Effector memory CD8-positive, alpha-beta T cell (primary cell): Measurements from ENCODE around the gene DEPDC1.
"Not testable (repeated sequence)": the region's sequence is repeated elsewhere in the genome, so short reads cannot be mapped to it uniquely, and the experiment has no call there.

Source experiments
- ATAC-seq: fragments of 150-1000 bp; cut with Tn5 transposase; replicated peaks from 2 replicates; pipeline ENCODE4 v1.10.0; 2021; ENCODE audit warnings: mild to moderate bottlenecking, moderate library complexity
- DNase-seq, 3 experiments: peaks; one replicate each; pipeline ENCODE4 v3.0.0; 2021
- H3K27ac Mint-ChIP-seq, 2 donors: one replicate each; pipeline ENCODE4 v1.8.0; 2022; ENCODE audit warnings: mild to moderate bottlenecking in 2 of 2, mixed read lengths in 2 of 2, moderate library complexity in 2 of 2
- H3K27me3 Mint-ChIP-seq, 2 donors: one replicate each; pipeline ENCODE4 v1.8.0; 2022; ENCODE audit warnings: mixed read lengths in 2 of 2
- H3K36me3 Mint-ChIP-seq: one replicate; pipeline ENCODE4 v1.8.0; 2022; ENCODE audit warnings: mild to moderate bottlenecking, moderate library complexity, mixed read lengths; ENCODE audit not compliant: insufficient read depth
- H3K4me1 Mint-ChIP-seq, 2 donors: one replicate each; pipeline ENCODE4 v1.8.0; 2022; ENCODE audit warnings: low read depth in 2 of 2, mixed read lengths in 2 of 2
- H3K4me3 Mint-ChIP-seq, 2 donors: one replicate each; pipeline ENCODE4 v1.8.0; 2022; ENCODE audit warnings: mild to moderate bottlenecking in 2 of 2, mixed read lengths in 2 of 2, moderate library complexity in 2 of 2
- H3K9me3 Mint-ChIP-seq, 2 donors: one replicate each; pipeline ENCODE4 v1.8.0; 2022; ENCODE audit warnings: mixed read lengths in 2 of 2

DEPDC1 gene

GRCh38 chr1:68495532-68495931 lies 1.4 kb downstream of the DEPDC1 start:
- peak overlapping the region in 1 of 2 donors; percentile 66 for H3K27ac Mint-ChIP-seq

GRCh38 chr1:68493193-68493592 lies 3.7 kb downstream of the DEPDC1 start:
- H3K4me3 Mint-ChIP-seq: no peak overlapping the region
- no peaks in the 10 kb centered on the region for H3K27me3 Mint-ChIP-seq
- no peak for ATAC-seq

More at GRCh38 chr1:68495532-68495931, 1.4 kb downstream of the DEPDC1 start:
- H3K9me3 Mint-ChIP-seq: no peaks in the 10 kb centered on the region
- no peak for ATAC-seq
- H3K4me1 Mint-ChIP-seq: peaks cover 30 to 31% of the 10 kb centered on the region in 2 donors
- peaks cover 0 to 8% of the 10 kb centered on the region in 2 donors for H3K27me3 Mint-ChIP-seq
- H3K36me3 Mint-ChIP-seq: no peaks in the 10 kb centered on the region
- DNase-seq: no peak
- H3K4me3 Mint-ChIP-seq: peak overlapping the region; percentile 82 to 87

GRCh38 chr1:68492255-68492654 lies 4.6 kb downstream of the DEPDC1 start:
- not testable (repeated sequence) for DNase-seq, H3K36me3 Mint-ChIP-seq, H3K27me3 Mint-ChIP-seq, H3K4me3 Mint-ChIP-seq, ATAC-seq, H3K27ac Mint-ChIP-seq, H3K9me3 Mint-ChIP-seq
- H3K4me1 Mint-ChIP-seq: peaks cover 7 to 17% of the 10 kb centered on the region in 2 donors

More at GRCh38 chr1:68493193-68493592, 3.7 kb downstream of the DEPDC1 start:
- Mint-ChIP-seq H3K4me1 (peaks cover 15 to 22% of the 10 kb centered on the region in 2 donors), H3K27ac (no peak overlapping the region), H3K9me3 (peaks cover 0 to 3% of the 10 kb centered on the region in 2 donors), H3K36me3 (no peaks in the 10 kb centered on the region)
- no peak for DNase-seq

- DNase-seq (no peak), ATAC-seq (no peak)
- Mint-ChIP-seq H3K36me3 (no peaks in the 10 kb centered on the region), H3K4me3 (no peak overlapping the region), H3K27ac (no peak overlapping the region), H3K27me3 (no peaks in the 10 kb centered on the region), H3K9me3 (peaks cover 0 to 3% of the 10 kb centered on the region in 2 donors), H3K4me1 (peaks cover 3% of the 10 kb centered on the region in 2 donors)
These were observed 6.7 kb downstream of the DEPDC1 start for GRCh38 chr1:68490046-68490651.

GRCh38 chr1:68485431-68486022 lies 11.4 kb downstream of the DEPDC1 start:
- H3K4me1 Mint-ChIP-seq: peaks cover 0 to 3% of the 10 kb centered on the region in 2 donors
- H3K9me3 Mint-ChIP-seq: peaks cover 0 to 3% of the 10 kb centered on the region in 2 donors
- H3K27me3 Mint-ChIP-seq: no peaks in the 10 kb centered on the region
- H3K4me3 Mint-ChIP-seq: no peak overlapping the region
- no peak overlapping the region for H3K27ac Mint-ChIP-seq
- no peak for ATAC-seq
- no peak for DNase-seq
- no peaks in the 10 kb centered on the region for H3K36me3 Mint-ChIP-seq

GRCh38 chr1:68484618-68485017 lies 12.3 kb downstream of the DEPDC1 start:
- Mint-ChIP-seq H3K9me3 (no peaks in the 10 kb centered on the region), H3K27ac (no peak overlapping the region), H3K36me3 (no peaks in the 10 kb centered on the region), H3K27me3 (no peaks in the 10 kb centered on the region), H3K4me3 (no peak overlapping the region), H3K4me1 (peaks cover 0 to 7% of the 10 kb centered on the region in 2 donors)
- ATAC-seq (no peak), DNase-seq (no peak)

GRCh38 chr1:68481041-68481440 lies 15.8 kb downstream of the DEPDC1 start:
- Mint-ChIP-seq H3K36me3 (no peaks in the 10 kb centered on the region), H3K4me1 (peaks cover 0 to 4% of the 10 kb centered on the region in 2 donors), H3K27me3 (no peaks in the 10 kb centered on the region), H3K9me3 (no peaks in the 10 kb centered on the region), H3K4me3 (no peak overlapping the region), H3K27ac (no peak overlapping the region)
- DNase-seq: no peak
- ATAC-seq: no peak

- Mint-ChIP-seq H3K27ac (no peak overlapping the region), H3K4me1 (peaks cover 0 to 4% of the 10 kb centered on the region in 2 donors), H3K27me3 (no peaks in the 10 kb centered on the region), H3K9me3 (no peaks in the 10 kb centered on the region), H3K4me3 (no peak overlapping the region), H3K36me3 (no peaks in the 10 kb centered on the region)
- no peak for ATAC-seq
- DNase-seq: no peak
These were observed 17.4 kb downstream of the DEPDC1 start for GRCh38 chr1:68479501-68479900.

GRCh38 chr1:68478662-68479061 lies 18.2 kb downstream of the DEPDC1 start:
- Mint-ChIP-seq H3K9me3 (no peaks in the 10 kb centered on the region), H3K4me1 (peaks cover 0 to 4% of the 10 kb centered on the region in 2 donors), H3K4me3 (no peak overlapping the region), H3K27ac (no peak overlapping the region), H3K36me3 (no peaks in the 10 kb centered on the region), H3K27me3 (no peaks in the 10 kb centered on the region)
- DNase-seq: no peak
- ATAC-seq: no peak

GRCh38 chr1:68476626-68477025 lies 20.3 kb downstream of the DEPDC1 start:
- not testable (repeated sequence) for H3K4me1 Mint-ChIP-seq, H3K27me3 Mint-ChIP-seq, DNase-seq, ATAC-seq, H3K4me3 Mint-ChIP-seq, H3K27ac Mint-ChIP-seq, H3K9me3 Mint-ChIP-seq, H3K36me3 Mint-ChIP-seq

GRCh38 chr1:68473060-68473459 lies 23.8 kb downstream of the DEPDC1 start:
- DNase-seq (no peak), ATAC-seq (no peak)
- Mint-ChIP-seq H3K9me3 (no peaks in the 10 kb centered on the region), H3K27ac (no peak overlapping the region), H3K4me3 (no peak overlapping the region), H3K27me3 (no peaks in the 10 kb centered on the region), H3K36me3 (no peaks in the 10 kb centered on the region), H3K4me1 (no peaks in the 10 kb centered on the region)

GRCh38 chr1:68470388-68470970 lies 26.4 kb downstream of the DEPDC1 start:
- no peak for DNase-seq

GRCh38 chr1:68464891-68465290 lies 32.0 kb downstream of the DEPDC1 start:
- H3K4me1 Mint-ChIP-seq: no peaks in the 10 kb centered on the region
- ATAC-seq (no peak), DNase-seq (no peak)
- peaks cover 3 to 11% of the 10 kb centered on the region in 2 donors for H3K9me3 Mint-ChIP-seq
- peaks cover 10 to 11% of the 10 kb centered on the region in 2 donors for H3K27me3 Mint-ChIP-seq
- H3K4me3 Mint-ChIP-seq: no peak overlapping the region
- H3K27ac Mint-ChIP-seq: no peak overlapping the region
- H3K36me3 Mint-ChIP-seq: no peaks in the 10 kb centered on the region

More at GRCh38 chr1:68470388-68470970, 26.4 kb downstream of the DEPDC1 start:
- Mint-ChIP-seq H3K27ac (no peak overlapping the region), H3K27me3 (peaks cover 0 to under 1% of the 10 kb centered on the region in 2 donors), H3K4me1 (no peaks in the 10 kb centered on the region), H3K4me3 (no peak overlapping the region), H3K36me3 (no peaks in the 10 kb centered on the region), H3K9me3 (no peaks in the 10 kb centered on the region)
- ATAC-seq: no peak

GRCh38 chr1:68460935-68461334 lies 35.9 kb downstream of the DEPDC1 start:
- H3K36me3 Mint-ChIP-seq: no peaks in the 10 kb centered on the region
- H3K27me3 Mint-ChIP-seq: peaks cover 10 to 11% of the 10 kb centered on the region in 2 donors
- no peak overlapping the region for H3K4me3 Mint-ChIP-seq
- H3K4me1 Mint-ChIP-seq: no peaks in the 10 kb centered on the region
- H3K9me3 Mint-ChIP-seq: peaks cover 3 to 11% of the 10 kb centered on the region in 2 donors
- no peak overlapping the region for H3K27ac Mint-ChIP-seq
- DNase-seq: no peak
- ATAC-seq: no peak
